ENCODE measurements around the gene FAM53A. TPM values are rescaled to one million over a fixed set of nuclear protein-coding genes. Genes with fewer than 3 reads are reported as not detected.

The FAM53A gene
- total and polyA plus RNA-seq, 4 donors = 0.44 to 2.2 (median 0.97) TPM

DNA sequence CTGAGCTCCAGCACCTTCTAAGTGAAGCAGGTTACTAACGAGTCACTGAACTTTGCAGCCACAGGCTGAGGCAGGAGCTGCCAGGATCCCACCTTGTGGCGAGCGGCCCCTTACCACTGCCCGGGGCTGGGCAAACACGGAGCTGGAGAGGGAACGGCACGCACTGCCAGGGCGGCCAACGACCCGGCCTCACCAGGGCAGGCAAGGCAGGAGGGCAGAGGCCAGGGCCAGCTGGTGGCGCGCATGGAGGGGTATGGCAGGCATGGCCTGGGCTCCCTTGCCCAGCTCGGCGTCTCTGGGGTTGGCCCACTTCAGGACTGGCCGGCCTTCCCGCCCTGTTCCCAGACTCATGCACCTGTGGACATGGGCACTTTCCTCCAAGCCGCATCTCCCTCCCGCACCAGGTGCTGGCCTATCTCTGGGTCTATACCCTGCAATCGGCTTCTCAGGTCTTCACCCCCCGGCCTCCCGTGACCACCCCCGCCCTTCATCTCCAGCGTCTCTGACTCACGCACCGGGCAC lies 64.9 kb downstream of the FAM53A start:
- H3K4me1 ChIP-seq (ENCODE audit: control insufficient read depth in 4 of 4, insufficient read depth in 4 of 4, low read length in 3 of 4) = no peaks in the 10 kb centered on the region
- no peaks in the 10 kb centered on the region for H3K9me3 ChIP-seq (ENCODE audit: control insufficient read depth in 4 of 4, low read length in 3 of 4)
- no peak overlapping the region for H3K27ac ChIP-seq (ENCODE audit: low read depth in 1 of 2, low read length in 2 of 2)
- H3K36me3 ChIP-seq (ENCODE audit: control insufficient read depth in 4 of 4, insufficient read depth in 3 of 4, low read depth in 1 of 4, low read length in 3 of 4) = no peaks in the 10 kb centered on the region
- no peaks in the 10 kb centered on the region for H3K27me3 ChIP-seq (ENCODE audit: control insufficient read depth in 4 of 4, insufficient read depth in 4 of 4, low read length in 3 of 4)
- H3K9ac ChIP-seq (ENCODE audit: low read depth in 1 of 2, low read length in 2 of 2) = no peak overlapping the region
- no peak for DNase-seq (ENCODE audit: low spot score)
- no peak for TF ChIP-seq RAD21 (IDR thresholded peaks at IDR 0.05)
- TF ChIP-seq FOXA1 (IDR thresholded peaks at IDR 0.05) = no peak
- no peak for TF ChIP-seq FOXA2 (IDR thresholded peaks at IDR 0.05)
- TF ChIP-seq, protein P1, sequence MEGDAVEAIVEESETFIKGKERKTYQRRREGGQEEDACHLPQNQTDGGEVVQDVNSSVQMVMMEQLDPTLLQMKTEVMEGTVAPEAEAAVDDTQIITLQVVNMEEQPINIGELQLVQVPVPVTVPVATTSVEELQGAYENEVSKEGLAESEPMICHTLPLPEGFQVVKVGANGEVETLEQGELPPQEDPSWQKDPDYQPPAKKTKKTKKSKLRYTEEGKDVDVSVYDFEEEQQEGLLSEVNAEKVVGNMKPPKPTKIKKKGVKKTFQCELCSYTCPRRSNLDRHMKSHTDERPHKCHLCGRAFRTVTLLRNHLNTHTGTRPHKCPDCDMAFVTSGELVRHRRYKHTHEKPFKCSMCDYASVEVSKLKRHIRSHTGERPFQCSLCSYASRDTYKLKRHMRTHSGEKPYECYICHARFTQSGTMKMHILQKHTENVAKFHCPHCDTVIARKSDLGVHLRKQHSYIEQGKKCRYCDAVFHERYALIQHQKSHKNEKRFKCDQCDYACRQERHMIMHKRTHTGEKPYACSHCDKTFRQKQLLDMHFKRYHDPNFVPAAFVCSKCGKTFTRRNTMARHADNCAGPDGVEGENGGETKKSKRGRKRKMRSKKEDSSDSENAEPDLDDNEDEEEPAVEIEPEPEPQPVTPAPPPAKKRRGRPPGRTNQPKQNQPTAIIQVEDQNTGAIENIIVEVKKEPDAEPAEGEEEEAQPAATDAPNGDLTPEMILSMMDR (IDR thresholded peaks at IDR 0.05; ENCODE audit: low read depth, low read length, missing input control) = no peak
- TF ChIP-seq EGR1 (IDR thresholded peaks at IDR 0.05; ENCODE audit: low read depth in 2 of 2) = no peak
- TF ChIP-seq YY1 (IDR thresholded peaks at IDR 0.05) = no peak
- TF ChIP-seq HNF4A (conservative IDR thresholded peaks at IDR 0.05) = no peak
- no peak overlapping the region for H3K4me3 ChIP-seq (ENCODE audit: low read depth in 1 of 3, low read length in 3 of 3)
- 90% methylated on average over 25 of the region's 25 CpGs for WGBS

DNA sequence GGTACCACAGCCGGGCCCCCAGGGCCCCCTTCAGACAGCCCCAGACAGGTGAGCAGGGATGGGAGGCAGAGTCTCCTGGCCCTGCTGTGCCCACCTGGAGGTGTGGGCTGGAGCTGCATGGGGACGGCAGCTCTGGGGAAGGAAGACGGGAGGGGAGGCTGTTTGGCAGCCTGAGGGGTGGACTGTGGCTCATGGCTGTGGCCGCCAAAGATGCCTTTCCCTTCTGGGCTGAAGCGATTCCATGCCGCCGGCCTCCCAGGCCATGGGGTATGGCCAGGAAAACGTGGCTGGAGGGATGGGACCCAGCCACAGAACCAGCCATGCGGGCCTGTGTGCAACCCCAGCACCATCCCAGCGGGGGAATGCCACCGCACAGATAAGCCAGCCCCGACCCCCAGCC lies 65.7 kb downstream of the FAM53A start:
- H3K4me1 ChIP-seq (ENCODE audit: control insufficient read depth in 4 of 4, insufficient read depth in 4 of 4, low read length in 3 of 4) = no peaks in the 10 kb centered on the region
- H3K9me3 ChIP-seq (ENCODE audit: control insufficient read depth in 4 of 4, low read length in 3 of 4) = no peaks in the 10 kb centered on the region
- H3K9ac ChIP-seq (ENCODE audit: low read depth in 1 of 2, low read length in 2 of 2) = no peak overlapping the region
- no peak overlapping the region for H3K4me3 ChIP-seq (ENCODE audit: low read depth in 1 of 3, low read length in 3 of 3)
- TF ChIP-seq, protein P2, sequence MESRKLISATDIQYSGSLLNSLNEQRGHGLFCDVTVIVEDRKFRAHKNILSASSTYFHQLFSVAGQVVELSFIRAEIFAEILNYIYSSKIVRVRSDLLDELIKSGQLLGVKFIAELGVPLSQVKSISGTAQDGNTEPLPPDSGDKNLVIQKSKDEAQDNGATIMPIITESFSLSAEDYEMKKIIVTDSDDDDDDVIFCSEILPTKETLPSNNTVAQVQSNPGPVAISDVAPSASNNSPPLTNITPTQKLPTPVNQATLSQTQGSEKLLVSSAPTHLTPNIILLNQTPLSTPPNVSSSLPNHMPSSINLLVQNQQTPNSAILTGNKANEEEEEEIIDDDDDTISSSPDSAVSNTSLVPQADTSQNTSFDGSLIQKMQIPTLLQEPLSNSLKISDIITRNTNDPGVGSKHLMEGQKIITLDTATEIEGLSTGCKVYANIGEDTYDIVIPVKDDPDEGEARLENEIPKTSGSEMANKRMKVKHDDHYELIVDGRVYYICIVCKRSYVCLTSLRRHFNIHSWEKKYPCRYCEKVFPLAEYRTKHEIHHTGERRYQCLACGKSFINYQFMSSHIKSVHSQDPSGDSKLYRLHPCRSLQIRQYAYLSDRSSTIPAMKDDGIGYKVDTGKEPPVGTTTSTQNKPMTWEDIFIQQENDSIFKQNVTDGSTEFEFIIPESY (IDR thresholded peaks at IDR 0.05) = no peak
- WGBS = 92% methylated on average over 12 of the region's 12 CpGs
- no peaks in the 10 kb centered on the region for H3K36me3 ChIP-seq (ENCODE audit: control insufficient read depth in 4 of 4, insufficient read depth in 3 of 4, low read depth in 1 of 4, low read length in 3 of 4)
- H3K27me3 ChIP-seq (ENCODE audit: control insufficient read depth in 4 of 4, insufficient read depth in 4 of 4, low read length in 3 of 4) = no peaks in the 10 kb centered on the region
- H3K27ac ChIP-seq (ENCODE audit: low read depth in 1 of 2, low read length in 2 of 2) = no peak overlapping the region
- no peak for DNase-seq (ENCODE audit: low spot score)

DNA sequence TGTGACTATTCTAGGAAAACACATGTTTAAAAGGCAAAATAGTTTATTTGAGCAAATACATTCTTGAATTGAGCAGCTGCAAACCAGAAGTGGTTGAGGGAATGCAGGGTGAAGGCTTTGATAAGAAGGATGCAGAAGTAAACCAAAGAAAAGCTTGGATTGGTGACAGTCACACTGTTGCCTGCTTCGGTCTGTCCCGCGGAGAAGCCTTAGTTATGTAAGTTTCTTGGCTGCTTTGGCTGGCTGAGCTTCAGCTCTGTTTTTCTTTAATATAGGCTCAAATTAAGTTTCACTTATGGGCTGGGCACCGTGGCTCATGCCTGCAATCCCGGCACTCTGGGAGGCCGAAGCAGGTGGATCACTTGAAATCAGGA lies 67.6 kb downstream of the FAM53A start:
- H3K4me1 ChIP-seq (ENCODE audit: control insufficient read depth in 4 of 4, insufficient read depth in 4 of 4, low read length in 3 of 4) = no peaks in the 10 kb centered on the region
- no peak for DNase-seq (ENCODE audit: low spot score)
- no peaks in the 10 kb centered on the region for H3K27me3 ChIP-seq (ENCODE audit: control insufficient read depth in 4 of 4, insufficient read depth in 4 of 4, low read length in 3 of 4)
- H3K4me3 ChIP-seq (ENCODE audit: low read depth in 1 of 3, low read length in 3 of 3) = no peak overlapping the region
- no peaks in the 10 kb centered on the region for H3K36me3 ChIP-seq (ENCODE audit: control insufficient read depth in 4 of 4, insufficient read depth in 3 of 4, low read depth in 1 of 4, low read length in 3 of 4)
- WGBS = 76% methylated on average over 6 of the region's 6 CpGs
- no peak overlapping the region for H3K27ac ChIP-seq (ENCODE audit: low read depth in 1 of 2, low read length in 2 of 2)
- TF ChIP-seq, protein P2 (IDR thresholded peaks at IDR 0.05) = no peak
- TF ChIP-seq HNF4A (conservative IDR thresholded peaks at IDR 0.05) (no peak), RAD21 (IDR thresholded peaks at IDR 0.05) (no peak), TAF1 (conservative IDR thresholded peaks at IDR 0.05) (no peak), YY1 (IDR thresholded peaks at IDR 0.05) (no peak), GABPA (IDR thresholded peaks at IDR 0.05 in 1 of 2, conservative IDR thresholded peaks at IDR 0.05 in 1 of 2) (no peak), EGR1 (IDR thresholded peaks at IDR 0.05; ENCODE audit: low read depth in 2 of 2) (no peak)
- TF ChIP-seq, protein P3, sequence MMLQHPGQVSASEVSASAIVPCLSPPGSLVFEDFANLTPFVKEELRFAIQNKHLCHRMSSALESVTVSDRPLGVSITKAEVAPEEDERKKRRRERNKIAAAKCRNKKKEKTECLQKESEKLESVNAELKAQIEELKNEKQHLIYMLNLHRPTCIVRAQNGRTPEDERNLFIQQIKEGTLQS (IDR thresholded peaks at IDR 0.05) = no peak
- H3K9me3 ChIP-seq (ENCODE audit: control insufficient read depth in 4 of 4, low read length in 3 of 4) = no peaks in the 10 kb centered on the region
- H3K9ac ChIP-seq (ENCODE audit: low read depth in 1 of 2, low read length in 2 of 2) = no peak overlapping the region
